ENCODE data around the gene TSPEAR. TPM values are rescaled to one million over a fixed set of nuclear protein-coding genes. Genes with fewer than 3 reads are reported as not detected.

Gene TSPEAR
- total and polyA plus RNA-seq, 9 of the 15 experiments (the other 6 are each of a cell fraction or from before 2014, with no cell fraction given): not detected

DNA sequence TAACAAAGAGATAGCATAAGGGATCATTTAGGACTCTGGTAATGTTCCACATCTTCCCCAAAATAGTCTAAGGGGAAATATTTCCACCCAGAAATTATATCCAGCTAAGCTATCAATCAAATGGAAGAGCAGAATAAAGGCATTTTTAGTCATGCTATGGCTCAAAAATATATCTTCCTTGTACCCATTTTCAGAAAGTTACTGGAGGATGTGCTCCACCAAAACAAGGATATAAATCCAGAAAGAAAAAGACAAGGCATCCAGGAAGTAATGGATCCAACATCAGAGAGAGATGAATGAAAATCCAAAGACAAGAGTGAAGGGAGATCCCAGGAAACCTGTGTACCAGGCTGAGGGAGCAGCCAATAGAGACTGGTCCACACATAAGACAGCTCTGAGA lies 102.2 kb downstream of the TSPEAR start:
- in situ Hi-C loops (cut with MboI): no loop called here
- TF ChIP-seq ELF4 (CRISPR knock-in tag; IDR thresholded peaks at IDR 0.05) (no peak), ELK3 (CRISPR knock-in tag; IDR thresholded peaks at IDR 0.05) (no peak), SETDB1 (IDR thresholded peaks at IDR 0.05; ENCODE audit: low read length) (no peak), CBX3 (IDR thresholded peaks at IDR 0.05; ENCODE audit: borderline replicate concordance in 1 of 2, low read length in 2 of 2) (no peak), PYGO2 (tag; IDR thresholded peaks at IDR 0.05) (no peak), HNRNPLL (IDR thresholded peaks at IDR 0.05; ENCODE audit: low read depth, low read length, poor library complexity, severe bottlenecking) (no peak), HSF4 (CRISPR knock-in tag; IDR thresholded peaks at IDR 0.05; ENCODE audit: borderline replicate concordance) (no peak), SPI1 (IDR thresholded peaks at IDR 0.05; ENCODE audit: borderline replicate concordance, low read depth, low read length) (no peak), NCOA2 (IDR thresholded peaks at IDR 0.05; ENCODE audit: partially characterized antibody in 2 of 2) (no peak), U2AF2 (optimal IDR thresholded peaks at IDR 0.05; ENCODE audit: low read depth, low read length) (no peak), ZBTB26 (CRISPR knock-in tag; IDR thresholded peaks at IDR 0.05) (no peak), NR2C1 (IDR thresholded peaks at IDR 0.05) (no peak), NR2C1 (tag; IDR thresholded peaks at IDR 0.05) (no peak), STAT5B (CRISPR knock-in tag; IDR thresholded peaks at IDR 0.05) (no peak), EWSR1 (IDR thresholded peaks at IDR 0.05; ENCODE audit: borderline replicate concordance, low read depth, partially characterized antibody) (no peak), MEF2A (IDR thresholded peaks at IDR 0.05; ENCODE audit: control insufficient read depth, low read depth, low read length) (no peak), ZFX (CRISPR knock-in tag; IDR thresholded peaks at IDR 0.05) (no peak), FOXK2 (conservative IDR thresholded peaks at IDR 0.05 in 1 of 2, IDR thresholded peaks at IDR 0.05 in 1 of 2; ENCODE audit: low read depth in 2 of 2) (no peak), ZNF184 (CRISPR knock-in tag; IDR thresholded peaks at IDR 0.05) (no peak)
- TF ChIP-seq, protein P1, sequence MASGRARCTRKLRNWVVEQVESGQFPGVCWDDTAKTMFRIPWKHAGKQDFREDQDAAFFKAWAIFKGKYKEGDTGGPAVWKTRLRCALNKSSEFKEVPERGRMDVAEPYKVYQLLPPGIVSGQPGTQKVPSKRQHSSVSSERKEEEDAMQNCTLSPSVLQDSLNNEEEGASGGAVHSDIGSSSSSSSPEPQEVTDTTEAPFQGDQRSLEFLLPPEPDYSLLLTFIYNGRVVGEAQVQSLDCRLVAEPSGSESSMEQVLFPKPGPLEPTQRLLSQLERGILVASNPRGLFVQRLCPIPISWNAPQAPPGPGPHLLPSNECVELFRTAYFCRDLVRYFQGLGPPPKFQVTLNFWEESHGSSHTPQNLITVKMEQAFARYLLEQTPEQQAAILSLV (tag; IDR thresholded peaks at IDR 0.05): no peak
- no peak for DNase-seq (ENCODE audit: extremely low read depth in 1 of 4, low spot score in 3 of 4)
- no TSS peak for BruUV-seq (replicated peaks)
- Histone ChIP-seq H3K4me1 (replicated peaks in 1 of 2; ENCODE audit: control insufficient read depth in 2 of 2, insufficient read depth in 2 of 2, low read length in 2 of 2) (peaks cover 0 to 5% of the 10 kb centered on the region in 2 experiments; a peak in 1 of 5 replicates), H3K9me3 (replicated peaks; ENCODE audit: control insufficient read depth, insufficient read depth, low read depth, low read length) (no peaks in the 10 kb centered on the region; the same call in none of the 2 replicates), H2AFZ (ENCODE audit: low read depth, low read length) (no peak overlapping the region), H3K27ac (ENCODE audit: extremely low read depth, low read depth, low read length) (no peak overlapping the region), H3K36me3 (ENCODE audit: control insufficient read depth, insufficient read depth, low read length) (no peaks in the 10 kb centered on the region), H3K27me3 (ENCODE audit: control insufficient read depth in 2 of 2, insufficient read depth in 2 of 2, low read length in 2 of 2) (peaks cover 3 to 15% of the 10 kb centered on the region in 2 experiments; a peak in 4 of 5 replicates), H3K9ac (ENCODE audit: insufficient read depth in 1 of 2, low read depth in 2 of 2, low read length in 2 of 2) (no peak overlapping the region), H3K79me2 (ENCODE audit: control insufficient read depth, insufficient read depth, low read length) (no peaks in the 10 kb centered on the region), H3K9me1 (ENCODE audit: control insufficient read depth, insufficient read depth, low read length) (peaks cover under 1% of the 10 kb centered on the region), H3K4me3 (no peak overlapping the region), H3K4me2 (ENCODE audit: insufficient read depth, low read length) (no peak overlapping the region), H4K20me1 (replicated peaks; ENCODE audit: control insufficient read depth, insufficient read depth, low read length) (no peaks in the 10 kb centered on the region)
- CTCF ChIA-PET (ENCODE audit: low intra/inter-chr PET ratio): no interaction called here
- intact Hi-C loops (cut with micrococcal nuclease): no loop called here
- FAIRE-seq: no peak
- POLR2A ChIA-PET: interaction anchor here (0.9 kb wide), 1 partner anchor 27 kb away, joined by 3 read pairs; no protein-coding TSS in a partner anchor
- ATAC-seq: no peak
